ENCODE results near the gene PITX3.

DNA sequence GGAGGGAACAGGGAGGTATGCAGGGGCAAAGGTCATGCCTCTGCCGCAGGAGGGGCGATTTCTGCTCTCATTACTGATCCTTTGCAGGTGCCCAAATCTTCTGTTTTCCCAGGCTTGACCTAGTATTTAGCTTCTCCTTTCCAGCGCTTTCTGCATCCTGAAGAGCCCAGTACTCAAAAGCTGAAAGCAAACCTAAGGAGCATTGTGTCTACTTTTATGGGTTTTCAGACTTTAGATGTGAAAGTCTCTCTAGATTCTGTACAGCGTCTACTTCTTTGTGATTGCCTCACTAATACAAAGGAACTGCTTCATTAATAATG is 4.6 kb upstream of the PITX3 start:
- TF ChIP-seq ZNF138 (CRISPR knock-in tag; conservative IDR thresholded peaks at IDR 0.05) (no peak), ZNF263 (CRISPR knock-in tag; IDR thresholded peaks at IDR 0.05; ENCODE audit: low read depth) (no peak), SOX15 (CRISPR knock-in tag; IDR thresholded peaks at IDR 0.05) (no peak), SP1 (CRISPR knock-in tag; conservative IDR thresholded peaks at IDR 0.05) (no peak), ZNF121 (CRISPR knock-in tag; IDR thresholded peaks at IDR 0.05) (no peak), ESRRA (CRISPR knock-in tag; IDR thresholded peaks at IDR 0.05; ENCODE audit: borderline replicate concordance) (no peak), ETV6 (CRISPR knock-in tag; IDR thresholded peaks at IDR 0.05) (no peak), CREM (CRISPR knock-in tag; IDR thresholded peaks at IDR 0.05) (no peak), TEAD1 (CRISPR knock-in tag; IDR thresholded peaks at IDR 0.05) (no peak)
- TF ChIP-seq, protein P1, sequence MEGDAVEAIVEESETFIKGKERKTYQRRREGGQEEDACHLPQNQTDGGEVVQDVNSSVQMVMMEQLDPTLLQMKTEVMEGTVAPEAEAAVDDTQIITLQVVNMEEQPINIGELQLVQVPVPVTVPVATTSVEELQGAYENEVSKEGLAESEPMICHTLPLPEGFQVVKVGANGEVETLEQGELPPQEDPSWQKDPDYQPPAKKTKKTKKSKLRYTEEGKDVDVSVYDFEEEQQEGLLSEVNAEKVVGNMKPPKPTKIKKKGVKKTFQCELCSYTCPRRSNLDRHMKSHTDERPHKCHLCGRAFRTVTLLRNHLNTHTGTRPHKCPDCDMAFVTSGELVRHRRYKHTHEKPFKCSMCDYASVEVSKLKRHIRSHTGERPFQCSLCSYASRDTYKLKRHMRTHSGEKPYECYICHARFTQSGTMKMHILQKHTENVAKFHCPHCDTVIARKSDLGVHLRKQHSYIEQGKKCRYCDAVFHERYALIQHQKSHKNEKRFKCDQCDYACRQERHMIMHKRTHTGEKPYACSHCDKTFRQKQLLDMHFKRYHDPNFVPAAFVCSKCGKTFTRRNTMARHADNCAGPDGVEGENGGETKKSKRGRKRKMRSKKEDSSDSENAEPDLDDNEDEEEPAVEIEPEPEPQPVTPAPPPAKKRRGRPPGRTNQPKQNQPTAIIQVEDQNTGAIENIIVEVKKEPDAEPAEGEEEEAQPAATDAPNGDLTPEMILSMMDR (IDR thresholded peaks at IDR 0.05) = no peak
- TF ChIP-seq, protein P2, sequence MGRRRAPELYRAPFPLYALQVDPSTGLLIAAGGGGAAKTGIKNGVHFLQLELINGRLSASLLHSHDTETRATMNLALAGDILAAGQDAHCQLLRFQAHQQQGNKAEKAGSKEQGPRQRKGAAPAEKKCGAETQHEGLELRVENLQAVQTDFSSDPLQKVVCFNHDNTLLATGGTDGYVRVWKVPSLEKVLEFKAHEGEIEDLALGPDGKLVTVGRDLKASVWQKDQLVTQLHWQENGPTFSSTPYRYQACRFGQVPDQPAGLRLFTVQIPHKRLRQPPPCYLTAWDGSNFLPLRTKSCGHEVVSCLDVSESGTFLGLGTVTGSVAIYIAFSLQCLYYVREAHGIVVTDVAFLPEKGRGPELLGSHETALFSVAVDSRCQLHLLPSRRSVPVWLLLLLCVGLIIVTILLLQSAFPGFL (CRISPR knock-in tag; IDR thresholded peaks at IDR 0.05; ENCODE audit: borderline replicate concordance) = no peak
- TF ChIP-seq, protein P3, sequence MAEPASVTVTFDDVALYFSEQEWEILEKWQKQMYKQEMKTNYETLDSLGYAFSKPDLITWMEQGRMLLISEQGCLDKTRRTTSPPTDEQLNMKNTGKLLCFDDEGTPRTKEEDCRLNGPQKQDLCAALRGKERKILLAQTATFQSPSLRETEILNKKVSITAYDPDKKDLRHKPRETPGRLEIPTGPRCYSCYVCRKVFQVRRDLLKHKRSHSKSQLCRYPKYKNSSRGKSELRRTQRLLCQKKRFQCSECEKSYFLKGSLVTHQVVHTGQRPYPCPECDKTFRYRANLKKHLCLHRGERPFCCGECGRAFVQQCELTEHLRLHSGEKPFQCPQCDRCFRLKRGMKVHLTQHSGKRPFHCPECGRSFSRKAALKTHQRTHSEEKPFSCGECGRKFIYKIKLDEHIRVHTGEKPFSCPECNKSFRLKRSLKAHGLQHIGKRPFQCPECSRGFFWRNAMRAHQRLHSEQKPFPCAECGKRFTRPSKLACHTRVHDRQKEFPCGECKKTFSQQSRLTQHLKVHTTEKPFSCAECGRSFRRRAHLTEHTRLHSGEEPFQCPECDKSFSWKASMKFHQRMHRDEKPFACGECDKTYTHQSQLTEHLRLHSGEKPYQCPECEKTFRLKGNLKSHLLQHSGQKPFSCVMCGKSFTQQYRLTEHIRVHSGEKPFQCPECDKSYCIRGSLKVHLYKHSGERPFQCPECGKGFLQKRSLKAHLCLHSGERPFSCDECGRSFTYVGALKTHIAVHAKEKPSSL (CRISPR knock-in tag; conservative IDR thresholded peaks at IDR 0.05) = no peak
- TF ChIP-seq, protein P4, sequence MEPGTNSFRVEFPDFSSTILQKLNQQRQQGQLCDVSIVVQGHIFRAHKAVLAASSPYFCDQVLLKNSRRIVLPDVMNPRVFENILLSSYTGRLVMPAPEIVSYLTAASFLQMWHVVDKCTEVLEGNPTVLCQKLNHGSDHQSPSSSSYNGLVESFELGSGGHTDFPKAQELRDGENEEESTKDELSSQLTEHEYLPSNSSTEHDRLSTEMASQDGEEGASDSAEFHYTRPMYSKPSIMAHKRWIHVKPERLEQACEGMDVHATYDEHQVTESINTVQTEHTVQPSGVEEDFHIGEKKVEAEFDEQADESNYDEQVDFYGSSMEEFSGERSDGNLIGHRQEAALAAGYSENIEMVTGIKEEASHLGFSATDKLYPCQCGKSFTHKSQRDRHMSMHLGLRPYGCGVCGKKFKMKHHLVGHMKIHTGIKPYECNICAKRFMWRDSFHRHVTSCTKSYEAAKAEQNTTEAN (CRISPR knock-in tag; IDR thresholded peaks at IDR 0.05) = no peak
- TF ChIP-seq, protein P5, sequence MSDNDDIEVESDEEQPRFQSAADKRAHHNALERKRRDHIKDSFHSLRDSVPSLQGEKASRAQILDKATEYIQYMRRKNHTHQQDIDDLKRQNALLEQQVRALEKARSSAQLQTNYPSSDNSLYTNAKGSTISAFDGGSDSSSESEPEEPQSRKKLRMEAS (CRISPR knock-in tag; IDR thresholded peaks at IDR 0.05) = no peak
